HCT116 (cell line): ENCODE results near the gene MLEC. TPM values are rescaled to one million over a fixed set of nuclear protein-coding genes. Genes with fewer than 3 reads are reported as not detected.

ENCODE experiments used
- ATAC-seq: fragments of 200-7000 bp; cut with Tn5 transposase; 2 replicates; pipeline ENCODE4 v1.9.1; 2020; ENCODE audit warnings: mild to moderate bottlenecking, moderate library complexity
- BruUV-seq: library from RNA; stranded (reverse); fragments of 400-500 nt; replicated peaks from 2 replicates; lab custom pipeline; 2021; lab: Mats Ljungman, UMichigan
- CTCF ChIA-PET: fragments of 300-600 bp; sonication (Branson Sonifier 250); formaldehyde crosslinking; loops from one replicate; lab custom pipeline; 2021; ENCODE audit warnings: antibody characterized with exemption; lab: Charles Lee
- POLR2A ChIA-PET: fragments of 300-600, 350-600 bp; sonication (Branson Sonifier 250); formaldehyde crosslinking; loops from one replicate; lab custom pipeline; 2021; ENCODE audit warnings: antibody characterized with exemption; lab: Charles Lee
- RAD21 ChIA-PET, 2 experiments: fragments of 300-600 bp; sonication (Branson Sonifier 250); formaldehyde crosslinking; loops; one replicate each; lab custom pipeline; 2023; ENCODE audit warnings: low total read pairs in 2 of 2; ENCODE audit not compliant: uncharacterized antibody in 2 of 2, unreplicated experiment in 2 of 2, low non-redundant PET in 1 of 2; lab: Charles Lee
- DNase-seq: peaks from one replicate; pipeline ENCODE4 v3.0.0-alpha.2; 2010; ENCODE audit warnings: low read depth, low spot score
- H2AFZ ChIP-seq: fragments of 200-600 bp; shearing (Covaris generic), sonication (generic); 2 replicates; pipeline ENCODE4 v1.6.1; 2017; ENCODE audit warnings: low read depth, mixed run types, mixed read lengths, antibody characterized with exemption, low read length; ENCODE audit not compliant: poor library complexity, severe bottlenecking
- H3K27ac ChIP-seq: 2 replicates; pipeline ENCODE4 v1.5.1; 2012; ENCODE audit warnings: low read depth, low read length
- H3K27me3 ChIP-seq: fragments of 200-600 bp; sonication (generic); 2 replicates; pipeline ENCODE4 v1.6.1; 2016; ENCODE audit warnings: mixed run types, low read length, mixed read lengths; ENCODE audit not compliant: insufficient read depth
- H3K36me3 ChIP-seq, 2 experiments: fragments of 200-500 bp in 1 of 2; fragments of 200-600 bp in 1 of 2; sonication (Bioruptor generic) in 1 of 2; sonication (generic) in 1 of 2; 2 replicates each; pipeline versions ENCODE4 v1.5.1 to v1.6.1; 2014 to 2016; ENCODE audit warnings: low read length in 2 of 2, inconsistent platforms in 1 of 2, mixed read lengths in 1 of 2, mixed run types in 1 of 2; ENCODE audit not compliant: insufficient read depth in 2 of 2, control insufficient read depth in 1 of 2
- H3K4me1 ChIP-seq, 2 experiments: fragments of 200-600 bp in 1 of 2; sonication (generic) in 1 of 2; 2 replicates each; pipeline versions ENCODE4 v1.5.1 to v1.6.1; 2012 to 2017; ENCODE audit warnings: low read length in 2 of 2, inconsistent platforms in 1 of 2, mild to moderate bottlenecking in 1 of 2, mixed read lengths in 1 of 2, mixed run types in 1 of 2, moderate library complexity in 1 of 2; ENCODE audit not compliant: insufficient read depth in 2 of 2, control insufficient read depth in 1 of 2
- H3K4me2 ChIP-seq: fragments of 200-600 bp; sonication (generic); 2 replicates; pipeline ENCODE4 v1.6.1; 2017; ENCODE audit warnings: mixed run types, low read length, mixed read lengths
- H3K4me3 ChIP-seq, 2 experiments: fragments of 200-600 bp in 1 of 2; sonication (generic) in 1 of 2; replicated peaks in 1 of 2; 2 replicates each; pipeline ENCODE4 v1.5.1; 2011 to 2016; ENCODE audit warnings: low read length in 2 of 2, control low read depth in 1 of 2, low read depth in 1 of 2, mild to moderate bottlenecking in 1 of 2, mixed read lengths in 1 of 2, mixed run types in 1 of 2
- H3K79me2 ChIP-seq: fragments of 200-600 bp; sonication (generic); 2 replicates; pipeline ENCODE4 v1.6.1; 2017; ENCODE audit warnings: mild to moderate bottlenecking, mixed run types, low read length, moderate library complexity, mixed read lengths; ENCODE audit not compliant: insufficient read depth
- H3K9ac ChIP-seq: fragments of 200-600 bp; sonication (generic); 2 replicates; pipeline ENCODE4 v1.6.1; 2016; ENCODE audit warnings: low read length, mixed read lengths
- H3K9me2 ChIP-seq: fragments of 200-600 bp; sonication (generic), shearing (Covaris generic); 2 replicates; pipeline ENCODE4 v1.6.1; 2017; ENCODE audit warnings: mixed run types, mild to moderate bottlenecking, moderate library complexity; ENCODE audit not compliant: insufficient read depth
- H3K9me3 ChIP-seq, 2 experiments: fragments of 200-500 bp in 1 of 2; fragments of 200-600 bp in 1 of 2; sonication (Bioruptor generic) in 1 of 2; sonication (generic) in 1 of 2; 2 replicates each; pipeline ENCODE4 v1.6.1; 2014 to 2017; ENCODE audit warnings: low read length in 2 of 2, mixed read lengths in 2 of 2, inconsistent platforms in 1 of 2, low read depth in 1 of 2, mild to moderate bottlenecking in 1 of 2, mixed run types in 1 of 2, moderate library complexity in 1 of 2; ENCODE audit not compliant: control insufficient read depth in 1 of 2, insufficient read depth in 1 of 2
- H4K20me1 ChIP-seq: fragments of 200-600 bp; sonication (generic), shearing (Covaris generic); 2 replicates; pipeline ENCODE4 v1.6.1; 2017; ENCODE audit warnings: mixed run types, mild to moderate bottlenecking, moderate library complexity; ENCODE audit not compliant: insufficient read depth
- EGR1 ChIP-seq: IDR thresholded peaks from 2 replicates; pipeline ENCODE4 v1.6.1; 2012; ENCODE audit warnings: low read depth
- ELF1 ChIP-seq: IDR thresholded peaks from 2 replicates; pipeline ENCODE4 v1.6.1; 2012; ENCODE audit warnings: low read depth, borderline replicate concordance
- EZH2 ChIP-seq: fragments of 200-600 bp; sonication (generic); IDR thresholded peaks from 2 replicates; pipeline ENCODE4 v1.6.1; 2017; ENCODE audit warnings: antibody characterized with exemption, mixed run types
- EZH2phosphoT487 ChIP-seq: fragments of 200-600 bp; IDR thresholded peaks from 2 replicates; pipeline ENCODE4 v1.6.1; 2018; ENCODE audit warnings: antibody characterized with exemption, borderline replicate concordance
- FOSL1 ChIP-seq: IDR thresholded peaks from 2 replicates; pipeline ENCODE4 v1.6.1; 2012; ENCODE audit warnings: low read depth
- POLR2A ChIP-seq: IDR thresholded peaks from 2 replicates; pipeline ENCODE4 v1.7.0; 2011; ENCODE audit warnings: borderline replicate concordance; ENCODE audit not compliant: insufficient read depth, insufficient read length; ENCODE audit errors: extremely low read depth
- POLR2AphosphoS5 ChIP-seq: IDR thresholded peaks from 2 replicates; pipeline ENCODE4 v1.6.1; 2011; ENCODE audit warnings: mild to moderate bottlenecking, low read depth, low read length, moderate library complexity
- SIN3A ChIP-seq: IDR thresholded peaks from 2 replicates; pipeline ENCODE4 v1.6.1; 2012; ENCODE audit warnings: low read depth
- SP1 ChIP-seq: IDR thresholded peaks from 2 replicates; pipeline ENCODE4 v1.6.1; 2012; ENCODE audit warnings: low read depth
- SRF ChIP-seq: IDR thresholded peaks from 2 replicates; pipeline ENCODE4 v1.6.1; 2012; ENCODE audit warnings: low read depth
- TCF7L2 ChIP-seq: IDR thresholded peaks from 2 replicates; pipeline ENCODE4 v1.7.0; 2011; ENCODE audit warnings: borderline replicate concordance, inconsistent platforms; ENCODE audit not compliant: insufficient read depth, insufficient read length; ENCODE audit errors: extremely low read depth
- YY1 ChIP-seq: IDR thresholded peaks from 2 replicates; pipeline ENCODE4 v1.6.1; 2011; ENCODE audit warnings: low read length, low read depth, moderate library complexity, mild to moderate bottlenecking; ENCODE audit not compliant: insufficient replicate concordance; ENCODE audit errors: extremely low read depth
- ZNF274 ChIP-seq: fragments of 200-500 bp; sonication (Bioruptor generic); IDR thresholded peaks from 2 replicates; pipeline ENCODE4 v1.6.1; 2014; ENCODE audit warnings: mild to moderate bottlenecking, low read depth, low read length, inconsistent platforms
- intact Hi-C: fragments of 100-400 bp; cut with micrococcal nuclease; formaldehyde crosslinking; loops from 2 replicates; pipeline ENCODE4 v1.10.0; 2022
- total RNA-seq: library from RNA; stranded (reverse); gene quantifications from one replicate; pipeline ENCODE4 v1.2.1, GENCODE V29; 2021; ENCODE audit not compliant: unreplicated experiment
- TF ChIP-seq, protein P1 (sequence below): IDR thresholded peaks from 2 replicates; pipeline ENCODE4 v1.6.1; 2012
- TF ChIP-seq, protein P2 (sequence below): IDR thresholded peaks from 2 replicates; pipeline ENCODE4 v1.6.1; 2012
- TF ChIP-seq, protein P3 (sequence below): IDR thresholded peaks from 2 replicates; pipeline ENCODE4 v1.6.1; 2011; ENCODE audit warnings: mild to moderate bottlenecking, low read length, moderate library complexity; ENCODE audit not compliant: insufficient replicate concordance; ENCODE audit errors: extremely low read depth
- TF ChIP-seq, protein P4 (sequence below), 3 experiments: fragments of 200-600 bp in 1 of 3; sonication (generic) in 1 of 3; IDR thresholded peaks in 2 of 3; conservative IDR thresholded peaks in 1 of 3; 2 replicates each; pipeline ENCODE4 v1.5.1; 2012 to 2017; ENCODE audit warnings: low read depth in 2 of 3, low read length in 2 of 3, antibody characterized with exemption in 1 of 3, borderline replicate concordance in 1 of 3, control low read depth in 1 of 3, mild to moderate bottlenecking in 1 of 3, mixed read lengths in 1 of 3, mixed run types in 1 of 3, moderate library complexity in 1 of 3; ENCODE audit not compliant: insufficient read depth in 1 of 3

Gene MLEC
- total RNA-seq, 1 experiment from 2014 or later, result 152 TPM

DNA sequence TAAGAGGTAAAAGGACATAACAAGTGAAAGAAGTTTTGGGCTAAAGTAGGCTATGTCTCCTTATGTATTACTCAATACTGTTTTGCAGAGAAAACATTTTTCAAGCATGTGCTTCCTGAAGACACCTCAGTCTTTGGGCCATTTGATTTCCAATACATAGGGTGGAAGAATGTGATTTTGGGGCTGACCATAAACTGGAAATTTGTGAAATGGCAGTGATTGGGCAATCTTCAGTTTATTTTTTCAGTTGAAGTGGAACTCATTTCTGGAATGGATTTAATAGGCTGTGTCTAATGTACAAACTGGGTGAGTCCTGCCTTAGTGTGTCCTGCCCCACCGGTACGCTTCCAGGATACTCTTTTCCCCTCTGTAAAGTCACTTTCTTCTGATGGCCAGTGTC lies 35.8 kb downstream of the MLEC start:
- peaks cover 33 to 35% of the 10 kb centered on the region in 2 experiments; a peak in 3 of 4 replicates for H3K36me3 ChIP-seq
- CTCF ChIA-PET, result no interaction called here

More for the DNA sequence above, 35.8 kb downstream of the MLEC start:
- H3K4me1 ChIP-seq, result peaks cover 3 to 23% of the 10 kb centered on the region in 2 experiments; a peak in 2 of 4 replicates
- RAD21 ChIA-PET, result no interaction called here
- no peaks in the 10 kb centered on the region for H3K27me3 ChIP-seq
- H4K20me1 ChIP-seq, result no peaks in the 10 kb centered on the region
- no TSS peak for BruUV-seq
- intact Hi-C loops, result no loop called here
- no peak for TF ChIP-seq SRF
- no peak for TF ChIP-seq EZH2phosphoT487
- TF ChIP-seq, protein P1, sequence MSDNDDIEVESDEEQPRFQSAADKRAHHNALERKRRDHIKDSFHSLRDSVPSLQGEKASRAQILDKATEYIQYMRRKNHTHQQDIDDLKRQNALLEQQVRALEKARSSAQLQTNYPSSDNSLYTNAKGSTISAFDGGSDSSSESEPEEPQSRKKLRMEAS, result no peak
- no peak for TF ChIP-seq POLR2AphosphoS5
- TF ChIP-seq ELF1, result no peak
- no peak for TF ChIP-seq EZH2
- no peak for TF ChIP-seq ZNF274
- TF ChIP-seq YY1, result no peak
- no peak for TF ChIP-seq FOSL1
- TF ChIP-seq POLR2A, result no peak
- TF ChIP-seq EGR1, result no peak
- TF ChIP-seq, protein P2, sequence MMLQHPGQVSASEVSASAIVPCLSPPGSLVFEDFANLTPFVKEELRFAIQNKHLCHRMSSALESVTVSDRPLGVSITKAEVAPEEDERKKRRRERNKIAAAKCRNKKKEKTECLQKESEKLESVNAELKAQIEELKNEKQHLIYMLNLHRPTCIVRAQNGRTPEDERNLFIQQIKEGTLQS, result no peak
- no peak for TF ChIP-seq SIN3A
- TF ChIP-seq, protein P3, sequence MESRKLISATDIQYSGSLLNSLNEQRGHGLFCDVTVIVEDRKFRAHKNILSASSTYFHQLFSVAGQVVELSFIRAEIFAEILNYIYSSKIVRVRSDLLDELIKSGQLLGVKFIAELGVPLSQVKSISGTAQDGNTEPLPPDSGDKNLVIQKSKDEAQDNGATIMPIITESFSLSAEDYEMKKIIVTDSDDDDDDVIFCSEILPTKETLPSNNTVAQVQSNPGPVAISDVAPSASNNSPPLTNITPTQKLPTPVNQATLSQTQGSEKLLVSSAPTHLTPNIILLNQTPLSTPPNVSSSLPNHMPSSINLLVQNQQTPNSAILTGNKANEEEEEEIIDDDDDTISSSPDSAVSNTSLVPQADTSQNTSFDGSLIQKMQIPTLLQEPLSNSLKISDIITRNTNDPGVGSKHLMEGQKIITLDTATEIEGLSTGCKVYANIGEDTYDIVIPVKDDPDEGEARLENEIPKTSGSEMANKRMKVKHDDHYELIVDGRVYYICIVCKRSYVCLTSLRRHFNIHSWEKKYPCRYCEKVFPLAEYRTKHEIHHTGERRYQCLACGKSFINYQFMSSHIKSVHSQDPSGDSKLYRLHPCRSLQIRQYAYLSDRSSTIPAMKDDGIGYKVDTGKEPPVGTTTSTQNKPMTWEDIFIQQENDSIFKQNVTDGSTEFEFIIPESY, result no peak
- TF ChIP-seq, protein P4, sequence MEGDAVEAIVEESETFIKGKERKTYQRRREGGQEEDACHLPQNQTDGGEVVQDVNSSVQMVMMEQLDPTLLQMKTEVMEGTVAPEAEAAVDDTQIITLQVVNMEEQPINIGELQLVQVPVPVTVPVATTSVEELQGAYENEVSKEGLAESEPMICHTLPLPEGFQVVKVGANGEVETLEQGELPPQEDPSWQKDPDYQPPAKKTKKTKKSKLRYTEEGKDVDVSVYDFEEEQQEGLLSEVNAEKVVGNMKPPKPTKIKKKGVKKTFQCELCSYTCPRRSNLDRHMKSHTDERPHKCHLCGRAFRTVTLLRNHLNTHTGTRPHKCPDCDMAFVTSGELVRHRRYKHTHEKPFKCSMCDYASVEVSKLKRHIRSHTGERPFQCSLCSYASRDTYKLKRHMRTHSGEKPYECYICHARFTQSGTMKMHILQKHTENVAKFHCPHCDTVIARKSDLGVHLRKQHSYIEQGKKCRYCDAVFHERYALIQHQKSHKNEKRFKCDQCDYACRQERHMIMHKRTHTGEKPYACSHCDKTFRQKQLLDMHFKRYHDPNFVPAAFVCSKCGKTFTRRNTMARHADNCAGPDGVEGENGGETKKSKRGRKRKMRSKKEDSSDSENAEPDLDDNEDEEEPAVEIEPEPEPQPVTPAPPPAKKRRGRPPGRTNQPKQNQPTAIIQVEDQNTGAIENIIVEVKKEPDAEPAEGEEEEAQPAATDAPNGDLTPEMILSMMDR (IDR thresholded peaks at IDR 0.05 in 2 of 3, conservative IDR thresholded peaks at IDR 0.05 in 1 of 3; ENCODE audit: borderline replicate concordance in 1 of 3, insufficient read depth in 1 of 3, low read depth in 2 of 3, low read length in 2 of 3), result no peak
- TF ChIP-seq TCF7L2, result no peak
- no peak for TF ChIP-seq SP1
- POLR2A ChIA-PET, result no interaction called here
- H3K4me3 ChIP-seq, result no peak overlapping the region
- H3K79me2 ChIP-seq, result no peaks in the 10 kb centered on the region
- no peak overlapping the region for H3K9ac ChIP-seq
- H3K27ac ChIP-seq, result no peak overlapping the region
- no peak for ATAC-seq
- no peaks in the 10 kb centered on the region for H3K9me3 ChIP-seq
- no peaks in the 10 kb centered on the region for H3K9me2 ChIP-seq
- DNase-seq, result no peak
- H3K4me2 ChIP-seq, result no peak overlapping the region
- no peak overlapping the region for H2AFZ ChIP-seq
